H1 (cell line): ENCODE data around the gene ANKUB1. TPM values are rescaled to one million over a fixed set of nuclear protein-coding genes. Genes with fewer than 3 reads are reported as not detected.

Experiments used
- CTCF ChIA-PET: fragments of 300-600 bp; sonication (Branson Sonifier 250); formaldehyde crosslinking; loops from one replicate; lab custom pipeline; 2021; ENCODE audit not compliant: partially characterized antibody; lab: Charles Lee
- POLR2A ChIA-PET: fragments of 300-600 bp; sonication (Branson Sonifier 250); formaldehyde crosslinking; loops from one replicate; lab custom pipeline; 2021; ENCODE audit warnings: inconsistent platforms; ENCODE audit not compliant: partially characterized antibody; lab: Charles Lee
- DNase-seq, 2 experiments: peaks; one replicate each; pipeline versions ENCODE4 v3.0.0 to v3.0.0-alpha.2; 2010 to 2022; ENCODE audit warnings: low spot score in 2 of 2, low read depth in 1 of 2, mixed read lengths in 1 of 2
- FAIRE-seq: peaks from 2 replicates; lab custom pipeline; 2011; peaks lifted over from hg19 to GRCh38; lab: Jason Lieb, UNC
- H2AFZ ChIP-seq: 2 replicates; pipeline ENCODE4 v1.8.1; 2012; ENCODE audit warnings: low read length, inconsistent platforms
- H2AK5ac ChIP-seq: 2 replicates; pipeline ENCODE4 v1.6.1; 2013; ENCODE audit warnings: low read depth, low read length
- H2BK120ac ChIP-seq: replicated peaks from 2 replicates; pipeline ENCODE3; 2013; ENCODE audit warnings: low read depth, low read length, inconsistent platforms
- H2BK12ac ChIP-seq: 2 replicates; pipeline ENCODE4 v1.6.1; 2013; ENCODE audit warnings: low read depth, low read length
- H2BK15ac ChIP-seq: 2 replicates; pipeline ENCODE4 v1.6.1; 2013; ENCODE audit warnings: low read length
- H2BK20ac ChIP-seq: 2 replicates; pipeline ENCODE4 v1.6.1; 2013; ENCODE audit warnings: low read length
- H2BK5ac ChIP-seq: 2 replicates; pipeline ENCODE4 v1.6.1; 2013; ENCODE audit warnings: low read depth, low read length
- H3K14ac ChIP-seq: 2 replicates; pipeline ENCODE4 v1.6.1; 2013; ENCODE audit warnings: inconsistent platforms; ENCODE audit not compliant: insufficient read length
- H3K18ac ChIP-seq: 2 replicates; pipeline ENCODE4 v1.6.1; 2013; ENCODE audit warnings: low read length; ENCODE audit errors: extremely low read depth
- H3K23ac ChIP-seq: 2 replicates; pipeline ENCODE4 v1.6.1; 2013; ENCODE audit warnings: inconsistent platforms; ENCODE audit not compliant: insufficient read length
- H3K23me2 ChIP-seq: 2 replicates; pipeline ENCODE4 v1.6.1; 2013; ENCODE audit warnings: low read depth, low read length
- H3K27ac ChIP-seq: 2 replicates; pipeline ENCODE4 v1.6.1; 2011; ENCODE audit warnings: low read depth, low read length, inconsistent platforms
- H3K27me3 ChIP-seq, 4 experiments: replicated peaks in 1 of 4; 1 replicate in 1 of 4; 2 replicates in 3 of 4; pipeline versions ENCODE4 v1.6.1 to v1.8.1; 2011 to 2013; ENCODE audit warnings: low read length in 3 of 4, mild to moderate bottlenecking in 3 of 4, inconsistent platforms in 2 of 4, mixed read lengths in 2 of 4, moderate library complexity in 1 of 4; ENCODE audit not compliant: control insufficient read depth in 3 of 4, insufficient read depth in 3 of 4; ENCODE audit errors: extremely low read depth in 1 of 4
- H3K36me3 ChIP-seq, 4 experiments: 2 replicates each; pipeline versions ENCODE4 v1.6.1 to v1.8.1; 2011 to 2013; ENCODE audit warnings: mild to moderate bottlenecking in 4 of 4, low read length in 3 of 4, moderate library complexity in 2 of 4, control low read depth in 1 of 4, inconsistent platforms in 1 of 4; ENCODE audit not compliant: insufficient read depth in 4 of 4, control insufficient read depth in 2 of 4
- H3K4ac ChIP-seq: replicated peaks from 2 replicates; pipeline ENCODE3; 2013; ENCODE audit warnings: low read length, low read depth, mixed read lengths, inconsistent platforms; ENCODE audit not compliant: insufficient read length
- H3K4me1 ChIP-seq, 4 experiments: replicated peaks in 1 of 4; 1 replicate in 1 of 4; 2 replicates in 3 of 4; pipeline versions ENCODE4 v1.6.1 to v1.8.1; 2011 to 2013; ENCODE audit warnings: low read length in 3 of 4, inconsistent platforms in 2 of 4, mixed read lengths in 1 of 4; ENCODE audit not compliant: insufficient read depth in 4 of 4, control insufficient read depth in 3 of 4
- H3K4me2 ChIP-seq, 2 experiments: 2 replicates each; pipeline versions ENCODE4 v1.6.1 to v1.8.1; 2011 to 2013; ENCODE audit warnings: low read depth in 2 of 2, low read length in 2 of 2, control low read depth in 1 of 2, inconsistent platforms in 1 of 2, mild to moderate bottlenecking in 1 of 2; ENCODE audit not compliant: insufficient read depth in 1 of 2
- H3K4me3 ChIP-seq, 4 experiments: fragments of 200-600, 300-600 bp in 1 of 4; sonication (generic), shearing (Covaris generic), sonication (Bioruptor Twin) in 1 of 4; 2 replicates each; pipeline versions ENCODE4 v1.5.1 to v1.8.1; 2011 to 2016; ENCODE audit warnings: low read length in 4 of 4, low read depth in 3 of 4, control low read depth in 2 of 4, inconsistent platforms in 2 of 4, mild to moderate bottlenecking in 2 of 4, mixed read lengths in 1 of 4, moderate library complexity in 1 of 4; ENCODE audit not compliant: insufficient read depth in 2 of 4; ENCODE audit errors: extremely low read depth in 1 of 4
- H3K56ac ChIP-seq: replicated peaks from 2 replicates; pipeline ENCODE3; 2013; ENCODE audit warnings: low read depth, mild to moderate bottlenecking, mixed read lengths, low read length, inconsistent platforms; ENCODE audit not compliant: insufficient read length
- H3K79me1 ChIP-seq: 2 replicates; pipeline ENCODE4 v1.6.1; 2013; ENCODE audit warnings: low read depth, low read length, control low read depth
- H3K79me2 ChIP-seq, 2 experiments: 2 replicates each; pipeline versions ENCODE4 v1.6.1 to v1.8.1; 2012 to 2013; ENCODE audit warnings: low read length in 2 of 2, mild to moderate bottlenecking in 2 of 2, inconsistent platforms in 1 of 2; ENCODE audit not compliant: insufficient read depth in 2 of 2, control insufficient read depth in 1 of 2
- H3K9ac ChIP-seq, 4 experiments: replicated peaks in 1 of 4; 1 replicate in 1 of 4; 2 replicates in 3 of 4; pipeline versions ENCODE4 v1.6.1 to v1.8.1; 2011 to 2013; ENCODE audit warnings: low read depth in 3 of 4, low read length in 3 of 4, control low read depth in 2 of 4, mild to moderate bottlenecking in 2 of 4, moderate library complexity in 2 of 4, inconsistent platforms in 1 of 4; ENCODE audit errors: extremely low read depth in 1 of 4
- H3K9me3 ChIP-seq, 2 experiments: 2 replicates each; pipeline versions ENCODE4 v1.6.1 to v1.8.1; 2012 to 2013; ENCODE audit warnings: mild to moderate bottlenecking in 2 of 2, moderate library complexity in 2 of 2, control low read depth in 1 of 2, inconsistent platforms in 1 of 2, low read depth in 1 of 2, low read length in 1 of 2, mixed read lengths in 1 of 2; ENCODE audit not compliant: insufficient read depth in 2 of 2
- H4K20me1 ChIP-seq, 2 experiments: replicated peaks in 1 of 2; 2 replicates each; pipeline versions ENCODE3 to v1.8.1; 2011 to 2013; ENCODE audit warnings: inconsistent platforms in 2 of 2, low read length in 2 of 2, mild to moderate bottlenecking in 1 of 2; ENCODE audit not compliant: insufficient read depth in 2 of 2, control insufficient read depth in 1 of 2
- H4K5ac ChIP-seq: 2 replicates; pipeline ENCODE4 v1.6.1; 2013; ENCODE audit warnings: low read length, low read depth, mixed read lengths, inconsistent platforms; ENCODE audit not compliant: insufficient read length
- H4K8ac ChIP-seq: 2 replicates; pipeline ENCODE4 v1.8.0; 2013; ENCODE audit warnings: mild to moderate bottlenecking, moderate library complexity, low read length, inconsistent platforms; ENCODE audit not compliant: insufficient read depth; ENCODE audit errors: extremely low read depth
- H4K91ac ChIP-seq: replicated peaks from 2 replicates; pipeline ENCODE3; 2013; ENCODE audit warnings: low read length, mixed read lengths, inconsistent platforms; ENCODE audit not compliant: insufficient read length
- ASH2L ChIP-seq: fragments of 200-600, 300-600 bp; sonication (generic); IDR thresholded peaks from one replicate; pipeline ENCODE4 v1.7.1; 2017; ENCODE audit warnings: low read length
- ATF2 ChIP-seq: IDR thresholded peaks from 2 replicates; pipeline ENCODE4 v1.6.1; 2012; ENCODE audit warnings: low read length, inconsistent platforms
- CBX5 ChIP-seq: fragments of 300-800, 300-1000 bp; sonication (generic); IDR thresholded peaks from 2 replicates; pipeline ENCODE4 v1.7.1; 2016; ENCODE audit warnings: antibody characterized with exemption, low read length, low read depth
- CHD2 ChIP-seq: IDR thresholded peaks from 2 replicates; pipeline ENCODE4 v1.6.1; 2012; ENCODE audit warnings: low read length, improper control_type of control experiment
- HDAC2 ChIP-seq, 2 experiments: fragments of 300-600 bp in 1 of 2; sonication (generic) in 1 of 2; IDR thresholded peaks; 2 replicates each; pipeline ENCODE4 v1.6.1; 2011 to 2012; ENCODE audit warnings: low read depth in 2 of 2, low read length in 2 of 2, mild to moderate bottlenecking in 2 of 2, moderate library complexity in 2 of 2, borderline replicate concordance in 1 of 2, inconsistent platforms in 1 of 2
- NRF1 ChIP-seq: IDR thresholded peaks from 2 replicates; pipeline ENCODE4 v1.6.1; 2011; ENCODE audit warnings: mild to moderate bottlenecking, low read depth, low read length, improper control_type of control experiment
- RAD21 ChIP-seq, 2 experiments: IDR thresholded peaks in 1 of 2; conservative IDR thresholded peaks in 1 of 2; 2 replicates each; pipeline ENCODE4 v1.6.1; 2011; ENCODE audit warnings: low read depth in 2 of 2, low read length in 2 of 2, improper control_type of control experiment in 1 of 2, inconsistent platforms in 1 of 2, mild to moderate bottlenecking in 1 of 2, moderate library complexity in 1 of 2
- RBBP5 ChIP-seq: IDR thresholded peaks from 2 replicates; pipeline ENCODE4 v1.7.1; 2012; ENCODE audit warnings: low read depth, mild to moderate bottlenecking, inconsistent platforms, low read length, moderate library complexity, borderline replicate concordance
- RFX5 ChIP-seq: IDR thresholded peaks from 2 replicates; pipeline ENCODE4 v1.6.1; 2011; ENCODE audit warnings: low read depth, low read length, improper control_type of control experiment, borderline replicate concordance
- SIN3A ChIP-seq, 2 experiments: IDR thresholded peaks in 1 of 2; conservative IDR thresholded peaks in 1 of 2; 2 replicates each; pipeline ENCODE4 v1.6.1; 2011 to 2012; ENCODE audit warnings: low read length in 2 of 2, improper control_type of control experiment in 1 of 2, low read depth in 1 of 2, mild to moderate bottlenecking in 1 of 2
- SP4 ChIP-seq: IDR thresholded peaks from 2 replicates; pipeline ENCODE4 v1.6.1; 2012; ENCODE audit warnings: low read length, inconsistent platforms
- TCF12 ChIP-seq: IDR thresholded peaks from 2 replicates; pipeline ENCODE4 v1.6.1; 2011; ENCODE audit warnings: low read depth, mild to moderate bottlenecking, low read length
- WGBS, 2 experiments: shearing (Covaris generic) in 1 of 2; methylation state at CpG; one replicate each; pipeline versions ENCODE4 v1.1.6 to v1.1.7; 2013 to 2015; ENCODE audit warnings: low lambda C conversion rate in 2 of 2, mixed read lengths in 2 of 2, inconsistent platforms in 1 of 2, low coverage in 1 of 2, missing lambda C conversion rate in 1 of 2; ENCODE audit not compliant: insufficient replicate concordance in 2 of 2, insufficient coverage in 1 of 2, insufficient read length in 1 of 2; ENCODE audit errors: extremely low coverage in 1 of 2, missing lambda C conversion rate in 1 of 2; 5-methylcytosine and 5-hydroxymethylcytosine counted together
- polyA plus RNA-seq, 7 experiments: library from polyadenylated mRNA; depleted of rRNA in 3 of 7; stranded (reverse) in 5 of 7; unstranded in 2 of 7; fragments of >200 nt in 5 of 7; fragments of 200-250 nt in 2 of 7; gene quantifications; 1 replicate in 5 of 7; 2 replicates in 1 of 7; 4 replicates in 1 of 7; pipeline versions ENCODE4 v1.2.1 to v1.2.3, GENCODE V29; 2011 to 2013; ENCODE audit warnings: missing spikeins in 2 of 7, mixed read lengths in 2 of 7
- total RNA-seq: library from RNA; stranded (reverse); fragmentation: NEBNext Ultra II Directional; extraction: Animal tissue kit (Norgen Biotek cat#: 25700); gene quantifications from 2 replicates; pipeline ENCODE4 v1.2.1, GENCODE V29; 2021

Gene ANKUB1
- total and polyA plus RNA-seq, 2 of the 8 experiments (the other 6 are each of a cell fraction or from before 2014, with no cell fraction given): not detected

DNA sequence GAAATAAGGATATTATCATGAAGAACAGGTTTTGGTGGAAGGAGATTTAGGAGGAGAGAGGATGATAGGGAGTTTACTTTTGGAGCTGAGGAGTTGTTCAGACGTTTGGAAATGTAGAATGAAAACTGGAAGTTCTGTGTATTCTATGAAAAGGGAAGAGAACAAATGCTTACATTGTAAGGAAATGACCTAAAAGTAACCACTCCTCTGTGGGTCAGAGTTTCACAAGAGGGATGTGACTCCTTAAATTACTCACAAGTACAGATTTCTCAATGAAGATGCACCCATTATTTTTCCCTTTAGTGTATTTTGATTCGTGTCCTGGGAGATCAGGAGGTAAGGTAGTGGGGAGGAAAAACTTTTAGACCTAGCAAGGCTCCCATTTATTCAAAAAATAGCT, 24.6 kb upstream of the ANKUB1 start:
- Histone ChIP-seq H3K9me3 (no peaks in the 10 kb centered on the region), H3K14ac (no peak overlapping the region), H2BK5ac (no peak overlapping the region), H3K23me2 (peaks cover 7% of the 10 kb centered on the region), H3K4me1 (peaks cover 0 to 7% (median 3%) of the 10 kb centered on the region in 4 experiments; a peak in 4 of 7 replicates), H4K8ac (no peak overlapping the region), H3K27ac (no peak overlapping the region), H3K4me2 (no peak overlapping the region), H3K79me1 (no peaks in the 10 kb centered on the region; the same call in 1 of the 2 replicates), H4K5ac (no peak overlapping the region), H3K9ac (no peak overlapping the region), H4K20me1 (peaks cover 0 to 2% of the 10 kb centered on the region in 2 experiments), H2BK12ac (no peak overlapping the region), H3K79me2 (peaks cover 0 to 80% of the 10 kb centered on the region in 2 experiments; a peak in 3 of 4 replicates), H2AK5ac (no peak overlapping the region), H3K4me3 (no peak overlapping the region), H3K36me3 (no peaks in the 10 kb centered on the region), H3K27me3 (no peaks in the 10 kb centered on the region), H2BK120ac (no peak overlapping the region), H2AFZ (no peak overlapping the region), H3K56ac (no peak overlapping the region), H3K18ac (no peak overlapping the region), H3K23ac (no peak overlapping the region), H2BK20ac (no peak overlapping the region), H4K91ac (no peak overlapping the region), H2BK15ac (no peak overlapping the region), H3K4ac (no peak overlapping the region)
- no peak for DNase-seq
- WGBS, 2 experiments: 80 to 100% methylated on average over 1 to 2 of the region's 2 CpGs
- CTCF ChIA-PET: interaction anchor here (0.5 to 1.6 kb wide), 5 partner anchors 9 to 328 kb away, joined by 3 to 6 read pairs (median 3); no protein-coding TSS in a partner anchor
- POLR2A ChIA-PET: no interaction called here
- FAIRE-seq: no peak
- TF ChIP-seq HDAC2 (IDR thresholded peaks at IDR 0.05; ENCODE audit: borderline replicate concordance in 1 of 2, low read depth in 2 of 2, low read length in 2 of 2) (no peak), RFX5 (no peak), CHD2 (no peak), RBBP5 (no peak), SP4 (no peak), TCF12 (no peak), ASH2L (no peak), RAD21 (IDR thresholded peaks at IDR 0.05 in 1 of 2, conservative IDR thresholded peaks at IDR 0.05 in 1 of 2; ENCODE audit: low read depth in 2 of 2, low read length in 2 of 2) (no peak), NRF1 (no peak), SIN3A (conservative IDR thresholded peaks at IDR 0.05 in 1 of 2, IDR thresholded peaks at IDR 0.05 in 1 of 2; ENCODE audit: low read depth in 1 of 2, low read length in 2 of 2) (no peak), ATF2 (no peak), CBX5 (no peak)
